Testis (tissue), 2 donors: ENCODE results near the gene ERBIN.

Experiments used
- CTCF ChIP-seq, 3 experiments: fragments of 450-650 bp in 2 of 3; fragments of 200-600 bp in 1 of 3; sonication (generic) in 1 of 3; IDR thresholded peaks; one replicate each; pipeline ENCODE4 v1.5.1; 2016 to 2019; ENCODE audit warnings: antibody characterized with exemption in 3 of 3, mild to moderate bottlenecking in 2 of 3, moderate library complexity in 1 of 3
- POLR2A ChIP-seq: fragments of 450-650 bp; IDR thresholded peaks from one replicate; pipeline ENCODE4 v1.6.1; 2017; ENCODE audit warnings: antibody characterized with exemption, mild to moderate bottlenecking, moderate library complexity

DNA sequence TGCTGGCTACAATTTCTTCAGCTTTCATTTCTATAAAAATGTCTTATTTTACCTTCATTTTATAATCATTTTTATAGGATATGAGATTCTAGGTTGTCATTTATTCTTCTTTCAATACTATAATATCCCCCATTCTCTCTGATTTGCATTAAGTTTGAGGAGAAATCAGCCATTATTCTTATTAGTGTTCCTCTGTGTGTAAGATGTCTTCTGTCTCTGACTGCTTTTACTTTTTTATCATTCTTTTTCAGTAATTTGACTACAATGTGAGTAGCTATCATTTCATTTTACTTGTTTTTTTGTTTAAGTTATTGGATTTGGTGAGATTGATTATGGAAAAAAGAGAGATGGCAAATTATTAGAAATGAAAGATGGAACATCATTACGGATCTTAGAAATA, 204.1 kb downstream of the ERBIN start:
- TF ChIP-seq CTCF (IDR thresholded peaks at IDR 0.05) (no peak), POLR2A (no peak)
